SK-N-SH (cell line): ENCODE data around the gene WDR49.

ENCODE experiments used
- CHD2 ChIP-seq: fragments of 150-350 bp; IDR thresholded peaks from 2 replicates; pipeline ENCODE4 v1.6.1; 2018; ENCODE audit warnings: low read length; ENCODE audit not compliant: partially characterized antibody
- CTCF ChIP-seq: fragments of 200-600 bp; sonication (generic); IDR thresholded peaks from 2 replicates; pipeline ENCODE4 v1.6.1; 2017; ENCODE audit warnings: antibody characterized with exemption, mild to moderate bottlenecking, moderate library complexity
- EP300 ChIP-seq, 2 experiments: IDR thresholded peaks; 2 replicates each; pipeline versions ENCODE4 v1.4.0 to v1.6.1; 2012; ENCODE audit warnings: borderline replicate concordance in 1 of 2, low read depth in 1 of 2, low read length in 1 of 2
- EZH2phosphoT487 ChIP-seq: fragments of 200-600 bp; sonication (generic); IDR thresholded peaks from 2 replicates; pipeline ENCODE4 v1.6.1; 2017; ENCODE audit warnings: low read depth, mixed run types, mild to moderate bottlenecking, antibody characterized with exemption, moderate library complexity, borderline replicate concordance
- GABPA ChIP-seq: IDR thresholded peaks from 2 replicates; pipeline ENCODE4 v1.4.0; 2012; ENCODE audit warnings: low read depth, mild to moderate bottlenecking
- JUND ChIP-seq: IDR thresholded peaks from 2 replicates; pipeline ENCODE4 v1.4.0; 2012
- NFIC ChIP-seq: IDR thresholded peaks from 2 replicates; pipeline ENCODE4 v1.4.0; 2012; ENCODE audit warnings: borderline replicate concordance
- POLR2AphosphoS5 ChIP-seq: IDR thresholded peaks from 2 replicates; pipeline ENCODE4 v1.6.1; 2012; ENCODE audit warnings: low read depth, low read length
- RAD21 ChIP-seq: IDR thresholded peaks from 2 replicates; pipeline ENCODE4 v1.6.1; 2012; ENCODE audit warnings: mild to moderate bottlenecking, low read length
- RFX5 ChIP-seq: IDR thresholded peaks from 2 replicates; pipeline ENCODE4 v1.6.1; 2012; ENCODE audit warnings: mild to moderate bottlenecking, improper control_type of control experiment, low read length
- SIN3A ChIP-seq: IDR thresholded peaks from 2 replicates; pipeline ENCODE4 v1.6.1; 2012; ENCODE audit warnings: low read depth, mild to moderate bottlenecking, low read length, moderate library complexity, borderline replicate concordance
- TF ChIP-seq, protein P1 (sequence below): IDR thresholded peaks from 2 replicates; pipeline ENCODE4 v1.4.0; 2012; ENCODE audit warnings: low read depth
- TF ChIP-seq, protein P2 (sequence below): IDR thresholded peaks from 2 replicates; pipeline ENCODE4 v1.6.1; 2012; ENCODE audit warnings: mild to moderate bottlenecking, low read depth, low read length, moderate library complexity

GRCh38 chr3:167649746-167650145, 4.0 kb downstream of the WDR49 start:
- TF ChIP-seq NFIC (no peak), RFX5 (no peak), CTCF (no peak), SIN3A (no peak), GABPA (no peak), EP300 (IDR thresholded peaks at IDR 0.05; ENCODE audit: borderline replicate concordance in 1 of 2, low read depth in 1 of 2, low read length in 1 of 2) (no peak), JUND (no peak), EZH2phosphoT487 (no peak), CHD2 (no peak), POLR2AphosphoS5 (no peak), RAD21 (no peak)
- TF ChIP-seq, protein P1, sequence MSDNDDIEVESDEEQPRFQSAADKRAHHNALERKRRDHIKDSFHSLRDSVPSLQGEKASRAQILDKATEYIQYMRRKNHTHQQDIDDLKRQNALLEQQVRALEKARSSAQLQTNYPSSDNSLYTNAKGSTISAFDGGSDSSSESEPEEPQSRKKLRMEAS: no peak
- TF ChIP-seq, protein P2, sequence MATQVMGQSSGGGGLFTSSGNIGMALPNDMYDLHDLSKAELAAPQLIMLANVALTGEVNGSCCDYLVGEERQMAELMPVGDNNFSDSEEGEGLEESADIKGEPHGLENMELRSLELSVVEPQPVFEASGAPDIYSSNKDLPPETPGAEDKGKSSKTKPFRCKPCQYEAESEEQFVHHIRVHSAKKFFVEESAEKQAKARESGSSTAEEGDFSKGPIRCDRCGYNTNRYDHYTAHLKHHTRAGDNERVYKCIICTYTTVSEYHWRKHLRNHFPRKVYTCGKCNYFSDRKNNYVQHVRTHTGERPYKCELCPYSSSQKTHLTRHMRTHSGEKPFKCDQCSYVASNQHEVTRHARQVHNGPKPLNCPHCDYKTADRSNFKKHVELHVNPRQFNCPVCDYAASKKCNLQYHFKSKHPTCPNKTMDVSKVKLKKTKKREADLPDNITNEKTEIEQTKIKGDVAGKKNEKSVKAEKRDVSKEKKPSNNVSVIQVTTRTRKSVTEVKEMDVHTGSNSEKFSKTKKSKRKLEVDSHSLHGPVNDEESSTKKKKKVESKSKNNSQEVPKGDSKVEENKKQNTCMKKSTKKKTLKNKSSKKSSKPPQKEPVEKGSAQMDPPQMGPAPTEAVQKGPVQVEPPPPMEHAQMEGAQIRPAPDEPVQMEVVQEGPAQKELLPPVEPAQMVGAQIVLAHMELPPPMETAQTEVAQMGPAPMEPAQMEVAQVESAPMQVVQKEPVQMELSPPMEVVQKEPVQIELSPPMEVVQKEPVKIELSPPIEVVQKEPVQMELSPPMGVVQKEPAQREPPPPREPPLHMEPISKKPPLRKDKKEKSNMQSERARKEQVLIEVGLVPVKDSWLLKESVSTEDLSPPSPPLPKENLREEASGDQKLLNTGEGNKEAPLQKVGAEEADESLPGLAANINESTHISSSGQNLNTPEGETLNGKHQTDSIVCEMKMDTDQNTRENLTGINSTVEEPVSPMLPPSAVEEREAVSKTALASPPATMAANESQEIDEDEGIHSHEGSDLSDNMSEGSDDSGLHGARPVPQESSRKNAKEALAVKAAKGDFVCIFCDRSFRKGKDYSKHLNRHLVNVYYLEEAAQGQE: no peak
